C4-2B (cell line): ENCODE data around the gene HNRNPK.
"Not testable (repeated sequence)": the region's sequence is repeated elsewhere in the genome, so short reads cannot be mapped to it uniquely, and the experiment has no call there.

Source experiments
- H3K27ac ChIP-seq: fragments of 450-650 bp; 2 replicates; pipeline ENCODE4 v1.5.1; 2017
- CTCF ChIP-seq: fragments of 450-650 bp; conservative IDR thresholded peaks from 2 replicates; pipeline ENCODE4 v1.5.1; 2017; ENCODE audit warnings: mild to moderate bottlenecking
- ZFX ChIP-seq: fragments of 450-650 bp; IDR thresholded peaks from 2 replicates; pipeline ENCODE4 v1.6.1; 2017

HNRNPK gene

GRCh38 chr9:83956436-83957247 lies 23.4 kb downstream of the HNRNPK start:
- H3K27ac ChIP-seq, result peak overlapping the region; percentile 80
- TF ChIP-seq ZFX (peak; percentile 79; the same call in 1 of the 2 replicates), CTCF (no peak)

GRCh38 chr9:83956086-83956435 lies 24.0 kb downstream of the HNRNPK start:
- H3K27ac ChIP-seq, result peak overlapping the region; percentile 80
- TF ChIP-seq CTCF (no peak), ZFX (no peak)

- H3K27ac ChIP-seq, result not testable (repeated sequence)
Observed at GRCh38 chr9:83948096-83948495, 31.9 kb downstream of the HNRNPK start.

- no peak overlapping the region for H3K27ac ChIP-seq
- TF ChIP-seq ZFX (no peak), CTCF (no peak)
Observed at GRCh38 chr9:83940590-83941303, 39.3 kb downstream of the HNRNPK start.

GRCh38 chr9:83937861-83938455 lies 42.1 kb downstream of the HNRNPK start:
- no peak overlapping the region for H3K27ac ChIP-seq
- TF ChIP-seq ZFX, result no peak
- TF ChIP-seq CTCF, result peak; percentile 82

GRCh38 chr9:83936523-83936922 lies 43.5 kb downstream of the HNRNPK start:
- no peak overlapping the region for H3K27ac ChIP-seq
- no peak for TF ChIP-seq CTCF
- TF ChIP-seq ZFX, result no peak

- peak overlapping the region; percentile 71; the same call in 1 of the 2 replicates for H3K27ac ChIP-seq
- TF ChIP-seq CTCF (no peak), ZFX (no peak)
Observed at GRCh38 chr9:83935276-83935935, 44.6 kb downstream of the HNRNPK start.
